Astrocyte of the spinal cord (primary cell): ENCODE results near the gene CD160.

Experiments
- DNase-seq: peaks from one replicate; pipeline ENCODE4 v3.0.0; 2011; ENCODE audit warnings: low read depth, low spot score
- H3K4me3 ChIP-seq: 2 replicates; pipeline ENCODE4 v1.5.1; 2011; ENCODE audit warnings: low read depth, mild to moderate bottlenecking, low read length, moderate library complexity
- CTCF ChIP-seq: IDR thresholded peaks from 2 replicates; pipeline ENCODE4 v1.5.1; 2012; ENCODE audit warnings: low read depth, mild to moderate bottlenecking, low read length, inconsistent platforms
- in situ Hi-C: cut with HindIII; loops from 2 replicates; pipeline ENCODE4 v1.10.0; 2017; ENCODE audit warnings: low sequenced_read_pairs

CD160 gene

GRCh38 chr1:145702826-145703225 lies 16.5 kb upstream of the CD160 start:
- no peak for TF ChIP-seq CTCF
- no peak overlapping the region for H3K4me3 ChIP-seq
- in situ Hi-C loops, result no loop called here
- DNase-seq, result no peak

- no peak for DNase-seq
- no peak for TF ChIP-seq CTCF
- no peak overlapping the region for H3K4me3 ChIP-seq
- in situ Hi-C loops, result no loop called here
Measured at GRCh38 chr1:145705622-145706021, 13.7 kb upstream of the CD160 start.

- TF ChIP-seq CTCF, result no peak
- in situ Hi-C loops, result no loop called here
- no peak overlapping the region for H3K4me3 ChIP-seq
- no peak for DNase-seq
Measured at GRCh38 chr1:145706086-145706664, 13.1 kb upstream of the CD160 start.

- DNase-seq, result no peak
- in situ Hi-C loops, result no loop called here
- TF ChIP-seq CTCF, result no peak
- H3K4me3 ChIP-seq, result no peak within 1 kb of the TSS
Measured at GRCh38 chr1:145707183-145707867, 12.0 kb upstream of the CD160 start, which contains the start of gene PDZK1. Gene PDZK1, minus strand, starts transcription at chr1:145707368. Its CDS starts 19,347 bp downstream, at chr1:145688021.

- no peak overlapping the region for H3K4me3 ChIP-seq
Measured at GRCh38 chr1:145708063-145708462, 11.2 kb upstream of the CD160 start.

GRCh38 chr1:145710291-145711027 lies 8.8 kb upstream of the CD160 start:
- no peak for TF ChIP-seq CTCF
- in situ Hi-C loops, result no loop called here
- H3K4me3 ChIP-seq, result no peak overlapping the region
- DNase-seq, result no peak

More at GRCh38 chr1:145708063-145708462, 11.2 kb upstream of the CD160 start:
- DNase-seq, result no peak
- TF ChIP-seq CTCF, result no peak
- in situ Hi-C loops, result no loop called here
